Endometrial microvascular endothelial cells (primary cell): ENCODE data around the gene PAK4. TPM values are rescaled to one million over a fixed set of nuclear protein-coding genes. Genes with fewer than 3 reads are reported as not detected.
"Not testable (repeated sequence)": the region's sequence is repeated elsewhere in the genome, so short reads cannot be mapped to it uniquely, and the experiment has no call there.

Experiments used
- in situ Hi-C: cut with HindIII; loops from 2 replicates; pipeline ENCODE4 v1.10.0; 2017; ENCODE audit warnings: low sequenced_read_pairs, low pct_unique_long_range_greater_than_20kb; ENCODE audit errors: inconsistent ontology term
- total RNA-seq: library from RNA; depleted of rRNA; stranded (reverse); fragments of >200 nt; gene quantifications from one replicate; pipeline ENCODE4 v1.2.3, GENCODE V29; 2015; ENCODE audit errors: inconsistent ontology term

The PAK4 gene
- total RNA-seq, 1 donor from 2014 or later: 17.9 TPM

- in situ Hi-C loops: no loop called here
Measured at GRCh38 chr19:39141929-39142328, 16.3 kb downstream of the PAK4 start.

DNA sequence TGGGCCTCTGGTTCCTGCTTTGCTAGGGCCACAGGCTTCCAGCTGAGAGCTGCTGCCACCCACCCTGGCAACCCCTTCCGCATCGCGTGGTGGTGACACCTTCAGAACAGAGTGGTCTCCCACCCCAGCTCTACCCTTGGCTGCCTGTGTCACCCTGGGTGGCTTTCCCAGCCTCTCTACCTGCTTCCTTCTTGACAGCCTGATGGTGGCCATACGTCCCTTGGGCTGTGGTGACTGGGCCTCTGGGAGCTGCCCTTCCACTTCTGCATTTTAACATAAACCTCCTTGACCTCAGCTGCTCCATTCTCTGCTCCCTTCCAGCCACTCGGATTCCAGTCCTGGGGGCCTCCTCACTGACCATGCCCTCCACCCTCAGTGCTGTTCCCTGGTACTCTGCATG is 17.0 kb downstream of the PAK4 start:
- in situ Hi-C loops: no loop called here

DNA sequence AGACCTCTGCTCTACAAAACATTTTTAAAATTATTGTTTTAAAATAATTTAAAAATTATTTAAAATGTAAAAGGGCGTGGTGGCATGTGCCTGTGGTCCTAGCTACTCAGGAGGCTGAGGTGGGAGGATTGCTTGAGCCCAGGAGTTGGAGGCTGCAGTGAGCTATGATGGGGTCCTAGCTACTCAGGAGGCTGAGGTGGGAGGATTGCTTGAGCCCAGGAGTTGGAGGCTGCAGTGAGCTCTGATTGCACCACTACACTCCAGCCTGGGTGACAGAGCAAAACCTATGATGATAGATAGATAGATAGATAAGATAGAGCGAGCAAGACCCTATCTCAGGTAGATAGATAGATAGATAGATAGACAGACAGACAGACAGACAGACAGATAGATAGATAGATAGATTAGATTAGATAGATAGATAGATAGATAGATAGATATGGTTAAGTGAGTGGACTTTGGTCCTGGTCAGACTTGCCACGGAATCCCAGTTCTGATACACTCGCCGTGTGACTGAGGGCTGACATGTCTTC is 18.2 kb downstream of the PAK4 start:
- in situ Hi-C loops: not testable (repeated sequence)

- in situ Hi-C loops: no loop called here
Measured at GRCh38 chr19:39144290-39145071, 18.9 kb downstream of the PAK4 start.

GRCh38 chr19:39145180-39145953 is 19.8 kb downstream of the PAK4 start:
- in situ Hi-C loops: no loop called here

GRCh38 chr19:39146091-39146490 is 20.5 kb downstream of the PAK4 start:
- in situ Hi-C loops: no loop called here

DNA sequence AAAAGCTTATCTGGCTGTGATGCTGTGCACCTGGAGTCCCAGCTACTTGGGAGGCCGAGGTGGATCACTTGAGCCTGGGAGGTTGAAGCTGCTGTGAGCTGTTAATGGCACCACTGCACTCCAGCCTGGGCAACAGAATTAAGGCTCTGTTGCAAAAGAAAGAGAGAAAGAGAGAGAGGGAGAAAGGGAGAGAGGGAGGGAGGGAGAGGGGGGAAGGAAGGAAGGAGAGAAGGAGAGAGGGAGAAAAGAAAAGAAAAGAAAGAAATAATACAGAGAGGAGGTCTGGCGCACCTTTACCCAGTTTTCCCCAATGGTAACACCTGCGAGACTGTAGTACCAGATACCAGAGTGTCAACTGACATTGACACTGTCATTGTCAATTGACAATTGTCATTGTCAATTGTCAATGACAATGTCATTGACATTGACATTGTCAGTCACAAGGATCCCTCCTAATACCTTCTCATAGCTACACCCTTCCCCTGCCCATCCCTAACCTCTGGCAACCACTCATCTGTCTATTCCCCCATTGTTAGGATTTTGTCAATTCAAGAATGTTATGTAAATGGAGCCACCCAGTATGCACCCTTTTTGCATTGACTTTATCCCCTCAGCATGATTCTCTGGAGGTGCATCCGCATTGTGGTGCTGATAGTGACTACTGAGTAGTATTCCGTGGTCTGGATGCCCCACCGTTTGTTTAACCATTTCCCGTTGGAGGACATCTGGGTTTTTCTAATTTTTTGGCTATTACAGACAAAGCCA is 21.3 kb downstream of the PAK4 start:
- in situ Hi-C loops: no loop called here

DNA sequence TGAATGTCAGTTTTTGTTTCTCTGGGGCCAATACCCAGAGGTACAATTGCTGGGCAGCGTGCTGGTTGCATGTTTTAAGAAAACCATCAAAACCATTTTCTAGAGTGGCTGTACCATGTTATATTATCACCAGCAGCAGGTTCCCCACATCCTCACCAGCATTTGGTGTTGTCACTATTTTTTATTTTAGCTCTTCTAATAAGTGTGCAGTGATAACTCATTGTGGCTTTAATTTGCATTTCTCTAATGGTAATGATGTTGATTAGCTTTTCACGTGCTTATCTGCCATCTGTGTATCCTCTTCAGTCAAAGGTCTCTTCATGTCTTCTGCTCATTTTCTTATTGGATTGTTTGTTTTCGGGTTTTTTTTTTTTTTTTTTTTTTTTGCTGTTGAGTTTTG is 21.9 kb downstream of the PAK4 start:
- in situ Hi-C loops: no loop called here

DNA sequence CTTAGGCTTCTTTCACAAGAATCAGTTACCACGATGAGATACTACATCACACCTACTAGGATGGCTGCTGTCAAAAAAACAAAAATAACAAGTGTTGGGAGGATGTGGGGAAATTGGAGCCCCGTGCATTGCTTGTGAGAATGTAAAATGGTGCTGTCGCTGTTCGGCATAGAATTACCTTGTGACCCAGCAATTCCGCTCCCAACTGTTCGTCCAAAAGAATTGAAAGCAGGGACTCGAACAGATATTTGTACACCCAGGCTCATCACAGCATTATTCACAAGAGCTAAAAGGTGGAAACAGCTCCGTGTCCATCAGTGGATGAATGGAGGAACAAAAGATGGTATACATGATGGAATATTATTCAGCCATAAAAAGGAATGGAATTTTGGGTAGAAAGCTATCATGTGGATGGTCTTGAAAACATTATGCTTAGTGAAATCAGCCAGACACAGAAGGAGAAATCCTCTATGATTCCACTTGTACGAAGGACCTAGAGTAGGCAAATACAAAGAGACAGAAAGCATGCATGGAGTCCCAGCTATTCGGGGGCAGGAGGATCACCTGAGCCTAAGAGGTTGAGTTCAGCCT is 23.4 kb downstream of the PAK4 start:
- in situ Hi-C loops: no loop called here

GRCh38 chr19:39150235-39150634 is 24.6 kb downstream of the PAK4 start:
- in situ Hi-C loops: no loop called here

- in situ Hi-C loops: no loop called here
Measured at GRCh38 chr19:39150807-39151600, 25.4 kb downstream of the PAK4 start.

GRCh38 chr19:39152066-39152465 is 26.5 kb downstream of the PAK4 start:
- in situ Hi-C loops: no loop called here

DNA sequence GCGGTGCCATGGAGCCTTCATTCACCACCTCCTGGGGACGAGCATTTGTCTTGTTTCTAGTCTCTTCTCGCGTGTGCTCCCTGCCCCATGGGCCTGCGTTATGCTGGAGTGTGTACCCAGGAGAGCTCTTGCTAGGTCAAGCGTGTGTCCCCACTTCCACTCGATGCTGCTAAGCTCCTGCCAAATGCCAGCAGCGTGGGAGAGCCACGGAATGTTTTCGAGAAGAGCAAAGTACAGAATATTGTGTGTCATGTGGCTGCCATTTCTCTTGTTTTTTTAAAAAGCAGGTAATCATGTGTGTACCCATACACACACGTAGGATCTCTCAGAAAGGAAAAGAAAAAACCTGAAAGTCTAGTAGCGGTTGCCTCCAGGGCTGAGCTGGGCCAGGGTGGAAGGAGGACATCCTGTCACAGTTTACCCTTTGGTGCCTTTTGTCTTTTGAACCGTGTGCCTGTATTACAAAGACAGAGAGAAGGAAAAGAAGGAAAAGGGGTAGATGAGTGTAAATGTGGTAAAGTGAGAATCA is 28.6 kb downstream of the PAK4 start:
- in situ Hi-C loops: no loop called here

- in situ Hi-C loops: no loop called here
Measured at GRCh38 chr19:39154629-39155100, 29.1 kb downstream of the PAK4 start.

DNA sequence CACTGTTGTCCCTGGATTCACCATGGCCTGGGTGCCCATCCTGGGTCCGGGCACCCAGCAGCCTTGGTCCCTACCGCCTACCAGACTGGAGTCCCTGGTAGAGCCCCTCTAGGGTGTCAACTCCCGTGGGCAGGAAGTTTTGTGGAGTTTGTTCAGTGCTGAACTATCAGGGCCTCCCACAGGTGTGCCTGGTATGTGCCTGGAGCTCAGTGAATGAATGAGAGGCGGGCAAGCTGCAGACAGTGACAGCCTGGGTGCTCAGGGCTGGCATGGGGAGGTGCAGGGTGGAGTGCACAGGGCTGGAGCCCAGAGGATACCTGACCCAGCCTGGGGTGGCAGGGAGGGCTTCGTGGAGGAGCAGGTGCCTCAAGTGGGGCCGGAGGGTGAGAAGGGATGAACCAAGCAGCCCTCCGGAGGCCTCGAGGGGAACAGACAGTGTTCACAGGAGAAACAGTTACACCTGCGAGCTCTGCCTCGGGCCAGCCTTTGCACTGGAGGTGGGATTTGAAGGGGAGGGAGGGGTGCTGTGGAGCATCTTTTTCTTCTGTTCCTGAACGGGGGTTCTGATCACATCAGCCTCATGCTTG is 29.6 kb downstream of the PAK4 start:
- in situ Hi-C loops: no loop called here

- in situ Hi-C loops: no loop called here
Measured at GRCh38 chr19:39155741-39156140, 30.2 kb downstream of the PAK4 start.

- in situ Hi-C loops: no loop called here
Measured at GRCh38 chr19:39156326-39157230, 31.0 kb downstream of the PAK4 start.
